Chondrocyte (in vitro differentiated cells): ENCODE results near the gene THOC2. TPM values are rescaled to one million over a fixed set of nuclear protein-coding genes. Genes with fewer than 3 reads are reported as not detected.

Experiments used
- DNase-seq: peaks from one replicate; pipeline ENCODE4 v3.0.0; 2021; ENCODE audit warnings: mixed read lengths, low spot score
- H3K27ac Mint-ChIP-seq: one replicate; pipeline ENCODE4 v1.8.0; 2021; ENCODE audit warnings: mild to moderate bottlenecking, moderate library complexity, mixed read lengths; ENCODE audit not compliant: unreplicated experiment
- H3K27me3 Mint-ChIP-seq: 2 replicates; pipeline ENCODE4 v1.8.0; 2021; ENCODE audit warnings: low read depth, mixed read lengths
- H3K36me3 Mint-ChIP-seq: 2 replicates; pipeline ENCODE4 v1.8.0; 2021; ENCODE audit warnings: low read depth, mixed read lengths
- H3K4me1 Mint-ChIP-seq: 2 replicates; pipeline ENCODE4 v1.8.0; 2021; ENCODE audit warnings: low read depth, mild to moderate bottlenecking, mixed read lengths
- H3K4me3 Mint-ChIP-seq: one replicate; pipeline ENCODE4 v1.8.0; 2021; ENCODE audit warnings: mild to moderate bottlenecking, moderate library complexity, mixed read lengths; ENCODE audit not compliant: unreplicated experiment
- H3K9me3 Mint-ChIP-seq: 2 replicates; pipeline ENCODE4 v1.8.0; 2021; ENCODE audit warnings: low read depth, mixed read lengths
- total RNA-seq: library from RNA; stranded (reverse); gene quantifications from 3 replicates; pipeline ENCODE4 v1.2.1, GENCODE V29; 2021
- TF ChIP-seq, protein P1 (sequence below): fragments of 200-600 bp; sonication (generic); IDR thresholded peaks from 2 replicates; pipeline ENCODE4 v1.5.0; 2021; ENCODE audit warnings: antibody characterized with exemption, mild to moderate bottlenecking, moderate library complexity

Gene THOC2
- total RNA-seq, 1 donor from 2014 or later = 50.1 TPM

DNA sequence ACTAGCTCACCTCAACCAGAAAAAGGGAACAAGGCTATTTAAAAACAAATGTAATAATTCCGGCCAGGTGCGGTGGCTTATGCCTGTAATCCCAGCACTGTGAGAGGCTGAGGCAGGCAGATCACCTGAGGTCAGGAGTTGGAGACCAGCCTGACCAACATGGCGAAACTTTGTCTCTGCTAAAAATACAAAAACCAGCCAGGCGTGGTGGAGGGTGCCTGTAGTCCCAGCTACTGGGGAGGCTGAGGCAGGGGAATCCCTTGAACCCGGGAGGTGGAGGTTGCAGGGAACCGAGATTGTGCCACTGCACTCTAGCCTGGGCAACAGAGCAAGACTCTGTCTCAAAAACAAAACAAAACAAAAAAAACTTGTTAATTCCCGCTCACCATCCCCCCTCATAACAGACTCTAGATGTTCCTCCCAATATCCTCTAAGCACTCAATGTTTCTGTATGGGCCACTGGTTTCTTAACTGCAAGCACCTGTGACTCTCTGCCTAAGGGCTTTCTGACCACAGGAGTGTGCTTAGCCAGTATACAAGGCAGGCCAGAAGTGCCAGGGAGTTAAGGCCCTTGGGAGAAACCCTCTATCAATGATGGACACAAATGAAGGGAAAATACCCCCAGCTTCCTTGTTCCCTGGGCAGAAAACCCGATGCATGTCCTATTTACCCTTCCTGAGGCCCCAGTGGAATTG lies 21.0 kb upstream of the THOC2 start:
- Mint-ChIP-seq H3K4me1 (peaks cover 7% of the 10 kb centered on the region), H3K4me3 (no peak overlapping the region), H3K9me3 (peaks cover 17% of the 10 kb centered on the region), H3K27me3 (no peaks in the 10 kb centered on the region), H3K36me3 (no peaks in the 10 kb centered on the region), H3K27ac (no peak overlapping the region)
- DNase-seq = no peak
- TF ChIP-seq, protein P1, sequence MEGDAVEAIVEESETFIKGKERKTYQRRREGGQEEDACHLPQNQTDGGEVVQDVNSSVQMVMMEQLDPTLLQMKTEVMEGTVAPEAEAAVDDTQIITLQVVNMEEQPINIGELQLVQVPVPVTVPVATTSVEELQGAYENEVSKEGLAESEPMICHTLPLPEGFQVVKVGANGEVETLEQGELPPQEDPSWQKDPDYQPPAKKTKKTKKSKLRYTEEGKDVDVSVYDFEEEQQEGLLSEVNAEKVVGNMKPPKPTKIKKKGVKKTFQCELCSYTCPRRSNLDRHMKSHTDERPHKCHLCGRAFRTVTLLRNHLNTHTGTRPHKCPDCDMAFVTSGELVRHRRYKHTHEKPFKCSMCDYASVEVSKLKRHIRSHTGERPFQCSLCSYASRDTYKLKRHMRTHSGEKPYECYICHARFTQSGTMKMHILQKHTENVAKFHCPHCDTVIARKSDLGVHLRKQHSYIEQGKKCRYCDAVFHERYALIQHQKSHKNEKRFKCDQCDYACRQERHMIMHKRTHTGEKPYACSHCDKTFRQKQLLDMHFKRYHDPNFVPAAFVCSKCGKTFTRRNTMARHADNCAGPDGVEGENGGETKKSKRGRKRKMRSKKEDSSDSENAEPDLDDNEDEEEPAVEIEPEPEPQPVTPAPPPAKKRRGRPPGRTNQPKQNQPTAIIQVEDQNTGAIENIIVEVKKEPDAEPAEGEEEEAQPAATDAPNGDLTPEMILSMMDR = no peak

DNA sequence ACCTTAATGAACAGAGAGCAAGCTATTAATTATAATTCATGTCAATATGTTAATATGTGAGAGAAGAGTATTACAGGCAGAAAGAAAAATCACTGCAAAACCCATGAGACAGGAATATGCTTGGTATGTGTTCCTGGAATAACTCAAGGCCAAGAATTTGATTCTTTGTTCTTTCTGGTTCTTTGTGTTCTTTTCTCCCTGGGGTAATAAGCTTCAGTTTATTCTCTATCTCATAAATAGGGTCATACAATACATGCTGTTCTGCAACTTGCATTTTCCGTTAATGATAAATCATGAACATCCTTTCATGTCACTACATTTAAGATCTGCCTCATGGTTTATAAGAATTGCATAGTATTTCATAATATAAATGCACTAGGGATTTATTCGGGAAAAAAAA lies 16.8 kb upstream of the THOC2 start:
- Mint-ChIP-seq H3K36me3 (no peaks in the 10 kb centered on the region), H3K27ac (no peak overlapping the region), H3K4me3 (no peak overlapping the region), H3K27me3 (no peaks in the 10 kb centered on the region), H3K9me3 (peaks cover 2% of the 10 kb centered on the region), H3K4me1 (peaks cover 7% of the 10 kb centered on the region)
- TF ChIP-seq, protein P1 = no peak
- no peak for DNase-seq

DNA sequence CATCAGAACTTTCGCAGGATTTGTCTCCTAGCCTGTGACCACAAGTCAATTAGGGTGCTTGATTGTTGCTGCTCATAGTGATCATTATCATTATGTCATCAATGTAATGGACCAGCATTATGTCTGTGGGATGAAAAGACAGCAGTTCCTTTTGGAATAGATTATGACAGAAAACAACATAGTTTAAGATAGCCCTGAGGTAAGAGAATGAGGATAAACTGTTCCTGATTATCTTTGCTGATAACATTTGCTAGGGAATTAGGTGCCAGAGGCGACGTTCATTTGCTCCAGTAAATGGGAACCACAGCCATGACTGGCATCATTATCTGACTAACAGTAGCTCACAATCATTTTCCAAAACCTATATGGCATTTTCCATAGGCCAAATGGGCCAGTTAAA lies 12.7 kb upstream of the THOC2 start:
- H3K9me3 Mint-ChIP-seq = peaks cover 4% of the 10 kb centered on the region
- peaks cover 7% of the 10 kb centered on the region for H3K4me1 Mint-ChIP-seq
- H3K36me3 Mint-ChIP-seq = no peaks in the 10 kb centered on the region
- TF ChIP-seq, protein P1 = no peak
- no peak overlapping the region for H3K27ac Mint-ChIP-seq
- H3K27me3 Mint-ChIP-seq = no peaks in the 10 kb centered on the region
- DNase-seq = no peak
- no peak overlapping the region for H3K4me3 Mint-ChIP-seq

DNA sequence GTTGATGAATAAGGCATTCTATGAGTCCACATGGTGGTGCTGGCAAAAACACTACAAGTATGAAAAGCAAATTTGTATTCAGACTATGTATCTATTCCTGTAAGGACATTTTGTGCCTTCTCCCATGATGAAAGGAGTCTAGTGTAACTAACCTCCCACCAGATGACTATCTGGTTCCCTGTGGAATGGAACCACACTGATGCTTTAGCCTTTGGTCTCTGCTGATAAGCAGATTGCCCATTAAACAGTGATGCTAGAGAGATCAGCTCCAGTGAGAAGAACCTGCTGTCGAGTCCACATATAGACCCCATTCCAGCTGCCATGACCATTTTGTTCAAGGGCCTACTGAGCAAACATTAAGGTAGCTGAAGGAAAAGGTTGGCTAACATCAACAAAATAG lies 10.5 kb upstream of the THOC2 start:
- H3K4me1 Mint-ChIP-seq = no peaks in the 10 kb centered on the region
- H3K27ac Mint-ChIP-seq = no peak overlapping the region
- no peaks in the 10 kb centered on the region for H3K27me3 Mint-ChIP-seq
- TF ChIP-seq, protein P1 = no peak
- DNase-seq = no peak
- H3K9me3 Mint-ChIP-seq = peaks cover 5% of the 10 kb centered on the region
- H3K36me3 Mint-ChIP-seq = no peaks in the 10 kb centered on the region
- H3K4me3 Mint-ChIP-seq = no peak overlapping the region

DNA sequence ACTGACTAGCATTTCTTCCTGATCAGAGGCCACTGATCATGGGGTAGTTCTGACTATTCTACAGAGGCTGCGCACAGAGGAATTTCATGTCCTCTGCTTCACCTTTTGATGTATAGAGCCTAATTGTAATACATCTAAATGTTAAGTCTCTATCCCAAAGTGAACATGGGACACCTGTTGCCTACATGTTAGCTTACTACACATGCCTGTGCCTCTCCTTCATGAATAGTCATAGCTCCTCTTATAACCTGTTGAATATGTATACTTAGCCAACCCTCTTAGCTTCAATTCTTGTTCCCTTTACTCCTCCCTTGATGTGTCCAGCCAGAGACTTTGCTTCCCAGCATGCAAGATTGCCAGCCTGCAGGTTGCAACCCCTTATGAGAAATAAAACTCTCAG lies 9.6 kb upstream of the THOC2 start:
- Mint-ChIP-seq H3K9me3 (peaks cover 5% of the 10 kb centered on the region), H3K27ac (no peak overlapping the region)

More for the DNA sequence above, 9.6 kb upstream of the THOC2 start:
- TF ChIP-seq, protein P1 = no peak
- H3K27me3 Mint-ChIP-seq = no peaks in the 10 kb centered on the region
- no peaks in the 10 kb centered on the region for H3K4me1 Mint-ChIP-seq
- no peaks in the 10 kb centered on the region for H3K36me3 Mint-ChIP-seq
- H3K4me3 Mint-ChIP-seq = no peak overlapping the region
- DNase-seq = no peak
